GM12891 (cell line): ENCODE results near the gene SMYD1.

Experiments
- DNase-seq: peaks from one replicate; pipeline ENCODE4 v3.0.0; 2011; ENCODE audit warnings: low spot score; ENCODE audit not compliant: insufficient read length
- FAIRE-seq: peaks from 2 replicates; lab custom pipeline; 2011; peaks lifted over from hg19 to GRCh38; lab: Jason Lieb, UNC
- PAX5 ChIP-seq: IDR thresholded peaks from 2 replicates; pipeline ENCODE4 v1.6.1; 2011; ENCODE audit warnings: low read length, moderate library complexity, mild to moderate bottlenecking; ENCODE audit not compliant: insufficient read depth, severe bottlenecking
- POLR2A ChIP-seq: IDR thresholded peaks from 2 replicates; pipeline ENCODE4 v1.6.1; 2011; ENCODE audit warnings: low read depth, low read length, control low read depth
- POLR2AphosphoS5 ChIP-seq: IDR thresholded peaks from 2 replicates; pipeline ENCODE4 v1.6.1; 2011; ENCODE audit warnings: low read depth, low read length, control low read depth
- POU2F2 ChIP-seq: IDR thresholded peaks from 2 replicates; pipeline ENCODE4 v1.6.1; 2011; ENCODE audit warnings: low read depth, mild to moderate bottlenecking, control low read depth, low read length, moderate library complexity
- SPI1 ChIP-seq: IDR thresholded peaks from 2 replicates; pipeline ENCODE4 v1.6.1; 2011; ENCODE audit warnings: low read depth, low read length, control low read depth
- TAF1 ChIP-seq: IDR thresholded peaks from 2 replicates; pipeline ENCODE4 v1.6.1; 2011; ENCODE audit warnings: low read depth, low read length, control low read depth

The SMYD1 gene

DNA sequence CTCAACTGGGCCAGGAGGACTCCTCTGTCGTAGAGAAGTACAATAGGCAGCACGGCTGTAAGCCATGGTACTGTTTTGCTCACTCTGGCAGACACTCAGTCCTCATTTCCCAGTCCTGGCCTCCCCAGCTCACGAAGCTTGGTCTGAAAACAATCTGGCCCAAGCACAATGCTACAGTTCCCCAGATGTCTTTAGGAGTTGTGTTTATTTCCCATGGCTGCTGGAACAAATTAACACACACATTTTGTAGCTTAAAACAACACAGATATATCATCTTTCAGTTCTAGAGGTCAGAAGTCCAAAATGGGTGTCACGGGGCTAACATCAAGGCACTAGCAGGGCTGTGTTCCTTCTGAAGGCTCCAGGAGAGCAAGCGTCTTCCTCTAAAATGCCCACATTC is 47.3 kb downstream of the SMYD1 start:
- DNase-seq (no peak), FAIRE-seq (no peak)
- no peak for TF ChIP-seq PAX5
- TF ChIP-seq SPI1, result no peak
- TF ChIP-seq POLR2A, result no peak
- TF ChIP-seq POU2F2, result no peak

DNA sequence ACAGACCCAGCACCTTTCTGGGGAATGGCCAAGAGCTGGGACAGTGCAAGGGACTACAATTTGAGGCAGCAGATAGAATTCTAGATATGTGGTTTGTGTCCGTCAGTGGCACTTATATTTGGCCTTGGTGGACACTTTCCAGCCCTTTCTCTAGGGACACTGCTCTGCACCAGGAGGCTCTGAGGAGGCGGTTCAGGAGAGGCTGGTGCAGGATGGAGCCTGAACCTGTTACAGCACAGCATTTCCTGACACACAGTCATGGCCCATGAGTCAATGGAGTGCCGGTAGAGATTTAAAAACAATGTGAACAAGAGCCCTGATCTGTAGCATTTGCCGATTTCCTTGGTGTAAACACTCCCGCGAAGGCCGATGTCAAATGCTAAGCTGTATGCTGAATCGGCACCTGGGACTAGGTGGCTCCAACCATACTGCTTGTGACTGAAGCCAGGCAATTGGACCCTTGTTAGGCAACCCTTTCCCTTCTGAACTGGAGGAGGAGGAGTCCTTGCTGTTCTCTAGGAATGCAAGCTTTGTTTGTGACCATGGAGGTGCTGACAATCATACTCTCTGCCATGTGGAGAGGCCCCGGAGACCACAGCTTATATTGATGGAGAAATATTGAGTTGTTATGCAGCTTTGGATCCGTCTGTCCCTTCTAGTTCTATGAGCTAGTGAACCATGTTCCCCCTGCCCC is 48.3 kb downstream of the SMYD1 start:
- DNase-seq (no peak), FAIRE-seq (no peak)
- TF ChIP-seq PAX5, result no peak
- TF ChIP-seq SPI1, result no peak
- no peak for TF ChIP-seq POLR2AphosphoS5
- no peak for TF ChIP-seq POU2F2
- TF ChIP-seq TAF1, result no peak
- TF ChIP-seq POLR2A, result no peak

DNA sequence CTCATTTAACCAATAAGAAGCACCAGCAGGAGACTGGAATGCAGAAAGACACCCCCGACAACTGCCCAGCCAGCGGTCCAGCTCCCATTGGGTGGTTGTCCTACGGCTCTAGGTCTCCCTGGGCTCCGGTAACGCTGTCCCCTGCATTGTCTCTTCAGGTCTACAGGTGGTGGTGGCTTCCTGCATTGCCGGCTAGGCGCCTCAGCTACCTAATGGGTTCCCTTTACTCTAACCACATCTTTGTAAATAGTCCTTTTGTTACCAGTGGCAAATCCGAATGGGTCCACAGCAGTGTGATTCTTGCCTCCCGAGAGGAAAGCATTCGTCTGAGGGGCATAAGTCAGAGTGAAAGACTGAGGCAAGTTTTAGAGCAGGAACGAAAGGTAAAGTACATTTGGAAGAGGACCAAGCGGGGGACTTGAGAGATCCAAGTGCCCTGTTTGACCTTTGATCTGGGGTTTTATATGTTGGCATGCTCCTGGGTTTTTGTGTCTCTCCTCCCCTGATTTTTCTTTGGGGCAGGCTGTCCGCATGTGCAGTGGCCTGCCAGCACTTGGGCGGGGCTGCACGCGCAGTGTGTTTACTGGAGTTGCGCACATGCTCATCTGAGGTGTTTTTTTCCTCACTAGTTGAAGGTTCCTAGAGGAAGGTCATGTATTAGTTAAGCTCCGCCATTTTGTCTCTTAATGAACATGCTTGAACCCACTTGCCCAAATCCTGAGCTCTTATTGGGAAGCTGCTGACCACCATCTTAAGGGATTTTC is 49.2 kb downstream of the SMYD1 start:
- FAIRE-seq, result no peak
- no peak for DNase-seq
- no peak for TF ChIP-seq POU2F2
- no peak for TF ChIP-seq SPI1
- TF ChIP-seq TAF1, result no peak
- no peak for TF ChIP-seq POLR2A
- TF ChIP-seq PAX5, result no peak
- TF ChIP-seq POLR2AphosphoS5, result no peak

DNA sequence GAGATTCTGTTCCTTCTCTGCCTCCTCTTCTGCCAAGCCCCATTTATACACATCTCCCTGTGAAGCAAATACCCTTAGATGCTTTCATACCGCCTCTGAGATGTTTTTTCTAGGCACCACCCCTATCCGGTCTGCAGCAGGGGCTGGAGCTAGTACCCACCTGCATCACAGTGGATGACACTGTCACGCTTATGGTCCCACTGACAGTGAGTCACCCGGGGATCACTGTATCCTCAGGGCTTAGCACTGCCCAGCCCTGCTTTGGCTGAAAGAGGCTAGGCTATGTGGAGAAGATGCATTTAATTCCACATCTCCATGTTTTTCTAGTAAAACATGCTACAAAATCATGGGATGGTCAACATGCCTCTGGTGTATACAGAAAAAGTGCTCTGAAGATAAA is 50.3 kb downstream of the SMYD1 start:
- FAIRE-seq (no peak), DNase-seq (no peak)
- TF ChIP-seq SPI1, result no peak
- no peak for TF ChIP-seq POLR2A
- no peak for TF ChIP-seq POU2F2

DNA sequence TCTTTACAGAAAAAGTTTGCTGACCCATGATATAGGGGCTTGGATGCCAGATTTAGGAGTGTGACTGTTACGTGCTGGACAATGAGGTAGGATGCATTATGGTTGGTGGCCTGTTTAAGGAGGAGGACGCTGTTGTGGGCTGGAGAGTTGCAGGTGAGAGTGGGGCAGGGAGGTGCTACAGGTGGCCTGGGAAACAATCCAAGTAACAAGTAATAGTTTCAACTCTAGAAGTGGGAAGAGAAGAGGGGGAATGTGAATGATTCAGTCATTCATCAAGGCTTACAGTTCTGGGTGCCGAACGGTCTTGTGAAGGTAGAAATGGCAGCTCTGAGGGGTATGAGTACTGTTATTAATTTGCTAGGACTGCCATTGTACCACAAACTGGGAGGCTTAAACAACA is 54.1 kb downstream of the SMYD1 start:
- TF ChIP-seq SPI1, result no peak
- no peak for TF ChIP-seq POU2F2
- no peak for TF ChIP-seq PAX5
- no peak for TF ChIP-seq POLR2A
- no peak for TF ChIP-seq POLR2AphosphoS5
- TF ChIP-seq TAF1, result no peak
- FAIRE-seq, result no peak
- DNase-seq, result no peak

DNA sequence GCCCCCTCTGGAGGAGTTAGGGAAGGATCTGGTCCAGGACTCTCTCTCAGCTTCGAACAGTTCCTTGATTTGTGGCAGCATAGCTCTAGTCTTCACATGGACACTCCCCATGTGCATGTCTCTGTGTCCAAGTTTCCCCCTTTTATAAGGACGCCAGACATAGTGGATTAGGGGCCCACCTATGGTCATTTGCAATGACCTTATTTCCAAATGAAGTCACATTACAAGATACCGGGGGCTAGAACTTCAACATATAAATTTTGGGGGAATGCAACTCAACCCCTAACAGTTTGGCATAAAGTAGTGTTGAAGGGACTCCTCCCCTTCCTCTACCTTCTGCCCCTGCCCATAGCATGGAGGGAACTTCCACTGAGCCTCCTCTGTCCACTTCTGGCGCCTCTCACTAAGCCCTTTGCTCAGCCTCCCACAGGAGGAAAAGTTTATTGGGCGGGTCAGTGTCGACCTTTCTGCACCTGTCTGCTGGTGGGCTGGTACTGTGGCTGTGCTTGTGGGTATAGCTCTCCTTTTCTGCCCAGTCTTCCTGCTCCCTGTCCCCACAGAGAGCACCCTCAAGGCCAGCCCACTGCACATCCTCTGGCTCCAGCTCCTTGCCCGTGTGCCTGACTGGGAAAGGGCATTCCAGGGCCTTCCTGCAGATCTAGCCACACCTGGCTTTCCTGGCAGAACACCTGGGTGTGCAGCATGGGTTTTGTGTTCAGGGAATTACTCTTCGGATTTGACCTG is 54.7 kb downstream of the SMYD1 start:
- no peak for FAIRE-seq
- no peak for DNase-seq
- TF ChIP-seq POLR2AphosphoS5, result no peak
- TF ChIP-seq SPI1, result no peak
- TF ChIP-seq POLR2A, result no peak

DNA sequence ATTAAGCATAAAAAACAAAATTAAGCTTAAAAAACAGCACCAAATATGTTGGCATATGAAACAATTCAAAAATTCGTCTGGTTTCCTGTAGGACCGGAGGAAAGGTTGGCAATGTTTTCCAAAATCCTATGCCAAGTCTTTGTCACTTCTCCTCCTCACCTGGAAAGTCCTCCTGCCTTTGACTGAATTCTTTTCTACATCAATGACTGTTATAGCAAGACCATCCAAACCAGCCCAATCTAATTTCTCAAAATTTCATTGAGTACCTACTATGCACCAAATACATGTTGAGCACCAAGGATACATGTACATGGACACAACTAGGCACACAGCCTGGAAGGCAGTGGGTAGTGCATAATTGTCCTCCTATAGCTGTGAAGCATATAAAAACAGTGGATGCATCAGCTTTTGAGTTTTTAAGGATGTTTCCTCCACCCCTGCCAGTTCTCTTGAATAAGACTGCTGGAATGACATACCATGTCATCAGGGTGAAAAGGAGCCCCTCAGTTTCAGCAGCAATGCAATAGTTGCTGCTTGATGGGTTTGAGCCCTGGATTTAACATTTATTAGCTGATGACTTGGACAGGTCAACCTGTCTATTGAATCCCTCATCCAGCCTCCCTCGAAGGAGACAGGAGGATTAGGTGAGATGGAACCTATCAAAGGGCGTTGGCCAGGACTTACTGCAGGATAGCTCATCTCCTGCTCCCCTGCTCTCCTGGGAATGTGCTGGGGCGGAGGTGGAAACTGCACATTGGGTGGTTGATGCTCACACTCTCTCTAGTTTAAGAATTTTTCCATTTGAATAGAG is 55.7 kb downstream of the SMYD1 start:
- DNase-seq (no peak), FAIRE-seq (no peak)
- TF ChIP-seq SPI1 (no peak), POLR2A (no peak), PAX5 (no peak), POU2F2 (no peak), TAF1 (no peak), POLR2AphosphoS5 (no peak)

DNA sequence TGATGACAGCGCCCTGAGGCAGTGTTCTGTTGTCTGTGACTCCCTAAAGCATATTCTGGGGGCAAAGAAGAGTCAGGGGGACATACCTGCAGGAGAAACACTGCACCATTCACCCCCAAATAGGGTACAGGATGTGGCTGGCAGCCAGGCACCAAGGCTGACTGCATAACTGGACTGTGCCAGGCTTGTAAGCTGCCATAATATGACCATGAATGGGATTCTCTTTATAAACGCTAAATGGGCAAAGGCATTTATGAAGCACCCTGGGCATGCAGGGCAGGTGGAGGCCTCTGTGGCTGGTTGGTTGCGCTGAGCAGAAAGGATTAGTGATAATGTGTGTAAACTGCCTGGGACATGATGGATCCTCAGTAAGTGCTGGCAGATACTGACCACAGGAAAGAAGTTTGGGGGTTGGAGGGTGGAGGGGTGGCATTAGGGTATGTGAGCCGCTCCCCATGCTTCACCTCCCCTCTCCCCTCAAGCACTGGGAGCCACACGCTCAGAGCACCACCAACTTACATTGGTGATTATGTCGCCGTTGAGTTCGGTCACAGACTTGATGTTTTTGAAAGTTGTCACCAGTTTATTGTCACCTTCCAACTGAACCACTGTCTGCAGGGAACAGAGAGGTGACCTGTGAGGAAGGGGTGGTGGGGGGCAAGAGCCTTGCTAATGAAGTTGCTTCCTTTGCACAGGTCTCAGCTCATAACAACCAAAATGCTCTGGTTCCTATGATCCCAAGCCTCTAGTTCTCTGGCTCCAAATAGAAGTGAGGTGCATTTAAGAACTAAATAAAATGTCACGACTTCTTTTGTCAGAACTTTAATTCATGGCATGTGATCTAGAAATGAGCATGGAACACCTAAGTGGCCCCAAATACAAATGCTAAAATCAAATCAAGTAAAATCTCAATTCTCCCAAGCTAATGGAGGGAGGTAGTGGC is 56.6 kb downstream of the SMYD1 start:
- FAIRE-seq (no peak), DNase-seq (no peak)
- TF ChIP-seq SPI1 (no peak), TAF1 (no peak), POLR2AphosphoS5 (no peak), PAX5 (no peak)

DNA sequence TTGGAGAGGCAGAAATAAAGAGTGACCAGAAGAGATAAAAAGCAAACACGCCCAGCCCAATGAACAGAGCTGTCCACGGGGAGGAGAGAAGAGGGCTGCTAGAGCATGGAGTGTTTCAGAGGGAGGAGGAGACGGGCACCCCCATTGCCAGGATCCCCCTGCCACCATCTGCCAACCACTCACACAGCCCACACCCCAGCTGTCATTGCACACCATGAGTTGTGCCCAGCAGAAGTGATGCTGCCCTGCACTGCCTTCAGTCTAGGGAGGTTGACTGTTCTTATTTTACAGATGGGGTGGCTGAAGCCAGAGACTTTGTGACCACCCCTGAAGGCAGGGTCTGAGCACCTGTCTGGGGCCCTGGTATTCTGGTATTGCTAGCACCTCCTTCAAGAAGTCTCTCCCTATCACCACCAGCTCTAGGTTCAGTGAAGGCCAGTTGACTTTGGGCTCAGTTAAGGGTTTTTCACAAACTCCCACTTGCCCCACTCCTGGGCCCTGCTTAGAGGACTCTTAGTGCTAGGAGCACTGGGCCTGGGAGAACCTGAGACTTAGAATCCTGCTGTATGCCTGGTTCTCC is 57.8 kb downstream of the SMYD1 start:
- FAIRE-seq, result no peak
- DNase-seq, result no peak
- TF ChIP-seq SPI1 (no peak), PAX5 (no peak), POLR2A (no peak), POLR2AphosphoS5 (no peak), POU2F2 (no peak), TAF1 (no peak)
